ENCODE measurements around the gene CATSPERE. TPM values are rescaled to one million over a fixed set of nuclear protein-coding genes. Genes with fewer than 3 reads are reported as not detected.
"Not testable (repeated sequence)": the region's sequence is repeated elsewhere in the genome, so short reads cannot be mapped to it uniquely, and the experiment has no call there.

The CATSPERE gene
- total RNA-seq, 1 experiment from 2014 or later: 0.14 TPM

GRCh38 chr1:244659694-244660093, 198.6 kb downstream of the CATSPERE start:
- no TSS peak for BruUV-seq (replicated peaks)
- ChIA-PET CTCF (no interaction called here), POLR2A (no interaction called here)
- Histone ChIP-seq H3K36me3 (ENCODE audit: control insufficient read depth, insufficient read depth, low read length) (peaks cover 2% of the 10 kb centered on the region; the same call in 1 of the 2 replicates), H3K4me1 (peaks cover 36% of the 10 kb centered on the region), H3K27me3 (replicated peaks; ENCODE audit: control insufficient read depth, insufficient read depth, low read length) (no peaks in the 10 kb centered on the region), H3K4me3 (ENCODE audit: low read depth, low read length) (no peak overlapping the region), H3K9me3 (peaks cover 10% of the 10 kb centered on the region; the same call in 1 of the 2 replicates)
- no peaks in the 10 kb centered on the region for H3K9me3 Mint-ChIP-seq (ENCODE audit: unreplicated experiment)
- H3K36me3 Mint-ChIP-seq (ENCODE audit: insufficient read depth, unreplicated experiment): peaks cover 31% of the 10 kb centered on the region
- intact Hi-C loops (cut with micrococcal nuclease; ENCODE audit: unreplicated experiment): no loop called here
- no peak for DNase-seq
- H3K4me1 Mint-ChIP-seq (ENCODE audit: low read depth, unreplicated experiment): peaks cover 16% of the 10 kb centered on the region
- no peak overlapping the region for H3K27ac Mint-ChIP-seq (ENCODE audit: unreplicated experiment)
- no peak for TF ChIP-seq CTCF (IDR thresholded peaks at IDR 0.05; ENCODE audit: insufficient read depth in 1 of 2, low read depth in 1 of 2, low read length in 1 of 2, severe bottlenecking in 1 of 2, unreplicated experiment in 1 of 2)
- no peaks in the 10 kb centered on the region for H3K27me3 Mint-ChIP-seq (ENCODE audit: insufficient read depth, unreplicated experiment)
- H3K4me3 Mint-ChIP-seq (ENCODE audit: unreplicated experiment): no peak overlapping the region

- no TSS peak for BruUV-seq (replicated peaks)
- POLR2A ChIA-PET: no interaction called here
Measured at GRCh38 chr1:244660595-244660994, 199.5 kb downstream of the CATSPERE start.

GRCh38 chr1:244661569-244662312, 200.7 kb downstream of the CATSPERE start:
- POLR2A ChIA-PET; DNase-seq; H3K4me3 Mint-ChIP-seq (ENCODE audit: unreplicated experiment); H3K27me3 ChIP-seq (replicated peaks; ENCODE audit: control insufficient read depth, insufficient read depth, low read length); BruUV-seq (replicated peaks); H3K9me3 Mint-ChIP-seq (ENCODE audit: unreplicated experiment); H3K27ac Mint-ChIP-seq (ENCODE audit: unreplicated experiment); intact Hi-C loops (cut with micrococcal nuclease; ENCODE audit: unreplicated experiment); H3K36me3 ChIP-seq (ENCODE audit: control insufficient read depth, insufficient read depth, low read length); CTCF ChIA-PET; H3K27me3 Mint-ChIP-seq (ENCODE audit: insufficient read depth, unreplicated experiment); H3K4me3 ChIP-seq (ENCODE audit: low read depth, low read length): not testable (repeated sequence)
- Histone ChIP-seq H3K9me3 (peaks cover 10% of the 10 kb centered on the region; the same call in 1 of the 2 replicates), H3K4me1 (peaks cover 20% of the 10 kb centered on the region)
- Mint-ChIP-seq H3K4me1 (ENCODE audit: low read depth, unreplicated experiment) (peaks cover 16% of the 10 kb centered on the region), H3K36me3 (ENCODE audit: insufficient read depth, unreplicated experiment) (peaks cover 29% of the 10 kb centered on the region)

More at GRCh38 chr1:244660595-244660994, 199.5 kb downstream of the CATSPERE start:
- peaks cover 31% of the 10 kb centered on the region for H3K36me3 Mint-ChIP-seq (ENCODE audit: insufficient read depth, unreplicated experiment)
- no peaks in the 10 kb centered on the region for H3K27me3 Mint-ChIP-seq (ENCODE audit: insufficient read depth, unreplicated experiment)
- Histone ChIP-seq H3K4me1 (peaks cover 28% of the 10 kb centered on the region), H3K27me3 (replicated peaks; ENCODE audit: control insufficient read depth, insufficient read depth, low read length) (no peaks in the 10 kb centered on the region), H3K36me3 (ENCODE audit: control insufficient read depth, insufficient read depth, low read length) (peaks cover 2% of the 10 kb centered on the region; the same call in 1 of the 2 replicates), H3K9me3 (peaks cover 10% of the 10 kb centered on the region; the same call in 1 of the 2 replicates), H3K4me3 (ENCODE audit: low read depth, low read length) (no peak overlapping the region)
- CTCF ChIA-PET: no interaction called here
- no peak for DNase-seq
- H3K9me3 Mint-ChIP-seq (ENCODE audit: unreplicated experiment): no peaks in the 10 kb centered on the region
- H3K27ac Mint-ChIP-seq (ENCODE audit: unreplicated experiment): no peak overlapping the region
- no peak overlapping the region for H3K4me3 Mint-ChIP-seq (ENCODE audit: unreplicated experiment)
- intact Hi-C loops (cut with micrococcal nuclease; ENCODE audit: unreplicated experiment): no loop called here
- peaks cover 16% of the 10 kb centered on the region for H3K4me1 Mint-ChIP-seq (ENCODE audit: low read depth, unreplicated experiment)
- no peak for TF ChIP-seq CTCF (IDR thresholded peaks at IDR 0.05; ENCODE audit: insufficient read depth in 1 of 2, low read depth in 1 of 2, low read length in 1 of 2, severe bottlenecking in 1 of 2, unreplicated experiment in 1 of 2)
